ENCODE measurements around the gene PCDHGA1.
A peak's percentile ranks its signal among the peaks of the same experiment; 100 is the strongest.
"Not testable (repeated sequence)": the region's sequence is repeated elsewhere in the genome, so short reads cannot be mapped to it uniquely, and the experiment has no call there.

PCDHGA1 gene

DNA sequence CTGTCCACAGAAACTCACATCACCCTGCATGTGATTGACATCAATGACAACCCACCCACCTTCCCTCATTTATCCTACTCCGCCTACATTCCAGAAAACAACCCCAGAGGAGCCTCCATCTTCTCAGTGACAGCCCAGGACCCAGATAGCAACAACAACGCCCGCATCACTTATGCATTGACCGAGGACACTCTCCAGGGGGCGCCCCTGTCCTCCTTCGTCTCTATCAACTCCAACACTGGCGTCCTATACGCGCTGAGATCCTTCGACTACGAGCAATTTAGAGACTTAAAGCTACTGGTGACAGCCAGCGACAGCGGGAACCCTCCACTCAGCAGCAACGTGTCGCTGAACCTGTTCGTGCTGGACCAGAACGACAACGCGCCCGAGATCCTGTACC lies 15.0 kb downstream of the PCDHGA1 start:
- Histone ChIP-seq H4K20me1 (ENCODE audit: low read depth, low read length) (no peaks in the 10 kb centered on the region), H3K9me2 (replicated peaks; ENCODE audit: insufficient read depth, low read length) (no peaks in the 10 kb centered on the region), H3K4me3 (ENCODE audit: insufficient read depth, low read length, poor library complexity, severe bottlenecking) (no peak overlapping the region), H3F3A (ENCODE audit: insufficient read depth) (no peaks in the 10 kb centered on the region), H3K79me2 (ENCODE audit: insufficient read depth, low read length) (no peaks in the 10 kb centered on the region), H3K27ac (ENCODE audit: low read depth, low read length) (no peak overlapping the region), H3K9ac (ENCODE audit: low read length) (no peak overlapping the region), H3K27me3 (ENCODE audit: low read length) (no peaks in the 10 kb centered on the region), H2AFZ (ENCODE audit: low read depth, low read length, severe bottlenecking) (no peak overlapping the region), H3K4me2 (ENCODE audit: low read depth, low read length, poor library complexity, severe bottlenecking) (no peak overlapping the region), H3K9me3 (ENCODE audit: insufficient read depth, low read length) (no peaks in the 10 kb centered on the region), H3K36me3 (ENCODE audit: low read length) (no peaks in the 10 kb centered on the region)
- TF ChIP-seq CTCF (IDR thresholded peaks at IDR 0.05; ENCODE audit: insufficient read depth, low read length, poor library complexity, severe bottlenecking) (no peak), EZH2phosphoT487 (conservative IDR thresholded peaks at IDR 0.05; ENCODE audit: low read length) (no peak)

- H3K4me2 ChIP-seq (ENCODE audit: low read depth, low read length, poor library complexity, severe bottlenecking); H3K27ac ChIP-seq (ENCODE audit: low read depth, low read length); H3K27me3 ChIP-seq (ENCODE audit: low read length); H3K9me2 ChIP-seq (replicated peaks; ENCODE audit: insufficient read depth, low read length); H3K36me3 ChIP-seq (ENCODE audit: low read length); H3K9me3 ChIP-seq (ENCODE audit: insufficient read depth, low read length); H4K20me1 ChIP-seq (ENCODE audit: low read depth, low read length); H3K9ac ChIP-seq (ENCODE audit: low read length); H2AFZ ChIP-seq (ENCODE audit: low read depth, low read length, severe bottlenecking); H3F3A ChIP-seq (ENCODE audit: insufficient read depth); H3K79me2 ChIP-seq (ENCODE audit: insufficient read depth, low read length); H3K4me3 ChIP-seq (ENCODE audit: insufficient read depth, low read length, poor library complexity, severe bottlenecking): not testable (repeated sequence)
These were observed 15.7 kb downstream of the PCDHGA1 start for GRCh38 chr5:141346017-141346416.

GRCh38 chr5:141349917-141350619 lies 19.8 kb downstream of the PCDHGA1 start, which contains the start of gene PCDHGB1:
TSS of gene PCDHGB1 (plus strand) at chr5:141350099. CDS start at chr5:141350261, 162 bp downstream.
- Histone ChIP-seq H3K4me3 (ENCODE audit: insufficient read depth, low read length, poor library complexity, severe bottlenecking) (peak within 1 kb of the TSS; percentile 38), H3K9ac (ENCODE audit: low read length) (peak within 1 kb of the TSS; percentile 30; the same call in 1 of the 2 replicates), H3K27ac (ENCODE audit: low read depth, low read length) (no peak within 1 kb of the TSS)

More at GRCh38 chr5:141349917-141350619, 19.8 kb downstream of the PCDHGA1 start, which contains the start of gene PCDHGB1:
- TF ChIP-seq EZH2phosphoT487 (conservative IDR thresholded peaks at IDR 0.05; ENCODE audit: low read length) (no peak), CTCF (IDR thresholded peaks at IDR 0.05; ENCODE audit: insufficient read depth, low read length, poor library complexity, severe bottlenecking) (peak; percentile 46)
- 0 out of 2 replicates have a peak, but pooled peaks cover 5% of the 10 kb centered on the region for H3F3A ChIP-seq (ENCODE audit: insufficient read depth)
- H3K79me2 ChIP-seq (ENCODE audit: insufficient read depth, low read length): no peaks in the 10 kb centered on the region
- H3K4me2 ChIP-seq (ENCODE audit: low read depth, low read length, poor library complexity, severe bottlenecking): peak within 1 kb of the TSS; percentile 46
- no peaks in the 10 kb centered on the region for H3K9me3 ChIP-seq (ENCODE audit: insufficient read depth, low read length)
- H3K27me3 ChIP-seq (ENCODE audit: low read length): no peaks in the 10 kb centered on the region
- no peaks in the 10 kb centered on the region for H3K36me3 ChIP-seq (ENCODE audit: low read length)
- H2AFZ ChIP-seq (ENCODE audit: low read depth, low read length, severe bottlenecking): peak within 1 kb of the TSS; percentile 69
- no peaks in the 10 kb centered on the region for H4K20me1 ChIP-seq (ENCODE audit: low read depth, low read length)
- H3K9me2 ChIP-seq (replicated peaks; ENCODE audit: insufficient read depth, low read length): no peaks in the 10 kb centered on the region

Data from SU-DHL-6 (cell line).